Measurements from ENCODE around the gene MRPL38. TPM values are rescaled to one million over a fixed set of nuclear protein-coding genes. Genes with fewer than 3 reads are reported as not detected.

The MRPL38 gene
- polyA plus RNA-seq, 1 of the 3 experiments (the other 2 are of a cell fraction), result 93.9 TPM

- Histone ChIP-seq H3K79me2 (ENCODE audit: insufficient read depth) (no peaks in the 10 kb centered on the region), H2AFZ (ENCODE audit: low read depth) (peak overlapping the region; percentile 12; the same call in 1 of the 2 replicates), H3K4me1 (ENCODE audit: control insufficient read depth in 1 of 2, insufficient read depth in 2 of 2, low read depth in 1 of 2, low read length in 1 of 2) (peaks cover 32 to 36% of the 10 kb centered on the region in 2 experiments; a peak in 3 of 4 replicates), H3K9ac (peak overlapping the region; percentile 53; the same call in 1 of the 2 replicates), H3K4me2 (peak overlapping the region; percentile 76), H3F3A (replicated peaks; ENCODE audit: insufficient read depth) (peaks cover 33% of the 10 kb centered on the region), H3K9me3 (no peaks in the 10 kb centered on the region), H3K9me2 (no peaks in the 10 kb centered on the region), H4K20me1 (ENCODE audit: insufficient read depth) (no peaks in the 10 kb centered on the region; the same call in 1 of the 2 replicates), H3K4me3 (ENCODE audit: low read depth in 2 of 2, low read length in 1 of 2) (no peak overlapping the region), H3K36me3 (replicated peaks in 1 of 2; ENCODE audit: control insufficient read depth in 1 of 2, insufficient read depth in 2 of 2, low read length in 1 of 2) (no peaks in the 10 kb centered on the region), H3K27ac (ENCODE audit: low read depth in 2 of 2, low read length in 1 of 2) (peak overlapping the region in 1 of 2 experiments; percentile 87; a peak in 2 of 4 replicates), H3K27me3 (ENCODE audit: insufficient read depth) (no peaks in the 10 kb centered on the region)
- POLR2A ChIA-PET, result interaction anchor here (0.6 to 1.6 kb wide), 9 partner anchors 17 to 100 kb away, joined by 3 to 8 read pairs (median 3); partner anchors contain the start of genes MRPL38, TRIM65 and WBP2
- 74% methylated on average over 21 of the region's 26 CpGs for WGBS (ENCODE audit: low lambda C conversion rate)
- CTCF ChIA-PET, result interaction anchor here (0.8 to 15.4 kb wide), 21 partner anchors 9 to 905 kb away, joined by 3 to 214 read pairs (median 4); partner anchors contain the start of genes CDK3, MRPL38, TRIM65 and UNC13D
- DNase-seq, result peak; percentile 72
- TF ChIP-seq TAF1 (IDR thresholded peaks at IDR 0.05; ENCODE audit: borderline replicate concordance, low read depth, low read length) (no peak), SMC3 (IDR thresholded peaks at IDR 0.05; ENCODE audit: low read depth, low read length) (no peak), RAD21 (IDR thresholded peaks at IDR 0.05; ENCODE audit: low read length) (no peak), SIN3A (IDR thresholded peaks at IDR 0.05; ENCODE audit: borderline replicate concordance, low read depth, low read length) (no peak), CHD2 (IDR thresholded peaks at IDR 0.05; ENCODE audit: low read length, partially characterized antibody) (no peak), EP300 (IDR thresholded peaks at IDR 0.05; ENCODE audit: borderline replicate concordance in 1 of 2, low read depth in 1 of 2, low read length in 1 of 2) (no peak), IRF3 (IDR thresholded peaks at IDR 0.05; ENCODE audit: low read depth, low read length) (no peak), NFIC (IDR thresholded peaks at IDR 0.05; ENCODE audit: borderline replicate concordance) (no peak), FOSL2 (IDR thresholded peaks at IDR 0.05; ENCODE audit: borderline replicate concordance, low read depth) (no peak), USF2 (IDR thresholded peaks at IDR 0.05; ENCODE audit: borderline replicate concordance, low read depth, low read length) (no peak), NRF1 (IDR thresholded peaks at IDR 0.05; ENCODE audit: low read depth, low read length) (no peak), PBX3 (IDR thresholded peaks at IDR 0.05) (no peak), REST (IDR thresholded peaks at IDR 0.05; ENCODE audit: low read depth, low read length) (no peak), GATA2 (CRISPR knock-in tag; IDR thresholded peaks at IDR 0.05) (no peak), JUND (IDR thresholded peaks at IDR 0.05) (no peak), YY1 (IDR thresholded peaks at IDR 0.05; ENCODE audit: low read depth) (no peak)
Observed at GRCh38 chr17:75876190-75876937, 28.3 kb downstream of the MRPL38 start.
